ENCODE data around the gene TBXA2R. TPM values are rescaled to one million over a fixed set of nuclear protein-coding genes. Genes with fewer than 3 reads are reported as not detected.

Gene TBXA2R
- total RNA-seq, 1 donor from 2014 or later, result not detected

DNA sequence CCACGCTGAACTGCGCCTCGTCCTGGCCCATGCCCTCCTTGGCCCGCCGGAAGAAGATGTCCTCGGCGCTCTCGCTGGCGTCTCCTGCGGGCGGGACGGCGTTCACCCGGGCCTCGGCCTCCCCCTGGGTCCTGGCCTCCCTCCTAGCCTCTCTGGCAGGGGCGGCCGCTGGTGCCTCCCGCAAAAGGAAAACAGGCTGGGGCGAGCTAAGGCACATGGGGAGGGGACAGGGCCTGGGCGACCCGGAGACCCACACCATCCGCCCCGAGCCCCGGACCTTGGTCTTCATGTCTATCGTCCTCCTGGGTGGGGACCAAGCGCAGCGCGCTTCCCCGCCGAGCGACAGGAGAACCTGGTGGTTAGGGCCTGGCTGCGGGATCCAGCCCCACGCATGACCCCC is 5.7 kb upstream of the TBXA2R start:
- TF ChIP-seq, protein P1, sequence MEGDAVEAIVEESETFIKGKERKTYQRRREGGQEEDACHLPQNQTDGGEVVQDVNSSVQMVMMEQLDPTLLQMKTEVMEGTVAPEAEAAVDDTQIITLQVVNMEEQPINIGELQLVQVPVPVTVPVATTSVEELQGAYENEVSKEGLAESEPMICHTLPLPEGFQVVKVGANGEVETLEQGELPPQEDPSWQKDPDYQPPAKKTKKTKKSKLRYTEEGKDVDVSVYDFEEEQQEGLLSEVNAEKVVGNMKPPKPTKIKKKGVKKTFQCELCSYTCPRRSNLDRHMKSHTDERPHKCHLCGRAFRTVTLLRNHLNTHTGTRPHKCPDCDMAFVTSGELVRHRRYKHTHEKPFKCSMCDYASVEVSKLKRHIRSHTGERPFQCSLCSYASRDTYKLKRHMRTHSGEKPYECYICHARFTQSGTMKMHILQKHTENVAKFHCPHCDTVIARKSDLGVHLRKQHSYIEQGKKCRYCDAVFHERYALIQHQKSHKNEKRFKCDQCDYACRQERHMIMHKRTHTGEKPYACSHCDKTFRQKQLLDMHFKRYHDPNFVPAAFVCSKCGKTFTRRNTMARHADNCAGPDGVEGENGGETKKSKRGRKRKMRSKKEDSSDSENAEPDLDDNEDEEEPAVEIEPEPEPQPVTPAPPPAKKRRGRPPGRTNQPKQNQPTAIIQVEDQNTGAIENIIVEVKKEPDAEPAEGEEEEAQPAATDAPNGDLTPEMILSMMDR (IDR thresholded peaks at IDR 0.05; ENCODE audit: partially characterized antibody, unreplicated experiment), result no peak
- Mint-ChIP-seq H3K4me3 (ENCODE audit: unreplicated experiment) (no peak overlapping the region), H3K27ac (ENCODE audit: unreplicated experiment) (no peak overlapping the region), H3K9me3 (ENCODE audit: unreplicated experiment) (no peaks in the 10 kb centered on the region), H3K36me3 (ENCODE audit: unreplicated experiment) (no peaks in the 10 kb centered on the region), H3K27me3 (ENCODE audit: unreplicated experiment) (peaks cover 10% of the 10 kb centered on the region), H3K4me1 (ENCODE audit: low read depth, unreplicated experiment) (peaks cover 2% of the 10 kb centered on the region)
- DNase-seq, result no peak

GRCh38 chr19:3611841-3612240 is 5.2 kb upstream of the TBXA2R start:
- Mint-ChIP-seq H3K36me3 (ENCODE audit: unreplicated experiment) (no peaks in the 10 kb centered on the region), H3K4me3 (ENCODE audit: unreplicated experiment) (no peak overlapping the region), H3K27me3 (ENCODE audit: unreplicated experiment) (peaks cover 10% of the 10 kb centered on the region), H3K4me1 (ENCODE audit: low read depth, unreplicated experiment) (peaks cover 2% of the 10 kb centered on the region), H3K9me3 (ENCODE audit: unreplicated experiment) (no peaks in the 10 kb centered on the region), H3K27ac (ENCODE audit: unreplicated experiment) (no peak overlapping the region)
- no peak for DNase-seq
- TF ChIP-seq, protein P1 (IDR thresholded peaks at IDR 0.05; ENCODE audit: partially characterized antibody, unreplicated experiment), result no peak

GRCh38 chr19:3610745-3611717 is 4.4 kb upstream of the TBXA2R start:
- Mint-ChIP-seq H3K4me1 (ENCODE audit: low read depth, unreplicated experiment) (peaks cover 2% of the 10 kb centered on the region), H3K4me3 (ENCODE audit: unreplicated experiment) (no peak overlapping the region), H3K9me3 (ENCODE audit: unreplicated experiment) (no peaks in the 10 kb centered on the region), H3K36me3 (ENCODE audit: unreplicated experiment) (no peaks in the 10 kb centered on the region), H3K27me3 (ENCODE audit: unreplicated experiment) (peaks cover 8% of the 10 kb centered on the region), H3K27ac (ENCODE audit: unreplicated experiment) (no peak overlapping the region)
- TF ChIP-seq, protein P1 (IDR thresholded peaks at IDR 0.05; ENCODE audit: partially characterized antibody, unreplicated experiment), result no peak
- no peak for DNase-seq

DNA sequence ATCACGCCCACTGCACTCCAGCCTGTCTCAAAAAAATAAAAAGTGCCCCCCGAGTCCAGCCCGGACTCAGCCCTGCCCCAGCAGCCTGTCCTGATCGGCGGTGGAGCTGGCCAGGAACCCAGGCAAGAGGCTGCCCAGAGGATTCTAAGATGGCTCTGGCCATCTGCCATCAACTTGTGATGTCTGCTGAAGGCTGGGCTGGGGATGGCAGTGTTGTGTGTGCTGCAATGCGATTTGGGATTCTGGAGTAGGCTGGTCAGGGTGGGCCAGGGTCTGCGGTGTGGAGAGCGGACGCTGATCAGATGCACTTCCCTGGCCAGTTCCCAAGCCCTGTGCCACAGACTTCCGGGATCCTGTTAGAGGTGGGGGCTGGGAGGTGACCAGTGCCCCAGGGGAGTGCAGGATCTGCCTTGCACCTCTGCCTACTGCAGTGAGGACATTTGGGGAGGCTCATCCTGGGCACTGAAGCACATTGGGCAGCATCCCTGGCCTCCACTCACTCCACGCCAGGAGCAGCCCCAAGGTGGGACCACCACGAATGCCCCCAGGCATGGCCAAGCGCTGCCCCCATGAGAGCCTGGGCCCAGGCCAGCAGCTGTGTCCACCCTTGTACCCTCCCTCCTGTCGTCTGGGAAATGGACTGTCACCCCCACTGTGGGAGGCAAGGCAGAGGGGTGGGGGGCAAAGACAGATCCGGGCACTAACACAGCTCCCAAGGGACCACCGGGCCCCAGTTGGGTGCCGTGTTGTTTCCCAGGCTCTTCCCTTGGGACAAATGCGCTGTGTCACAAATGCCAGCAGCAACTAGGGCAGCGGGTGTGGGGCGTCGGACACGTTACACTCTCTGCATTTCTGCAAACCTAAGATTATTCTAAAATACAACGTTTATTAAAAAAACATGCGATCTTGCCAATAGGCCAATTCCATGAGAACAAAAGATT is 3.4 kb upstream of the TBXA2R start:
- H3K27ac Mint-ChIP-seq (ENCODE audit: unreplicated experiment), result no peak overlapping the region
- TF ChIP-seq, protein P1 (IDR thresholded peaks at IDR 0.05; ENCODE audit: partially characterized antibody, unreplicated experiment), result no peak
- H3K4me3 Mint-ChIP-seq (ENCODE audit: unreplicated experiment), result no peak overlapping the region
- no peak for DNase-seq
- H3K36me3 Mint-ChIP-seq (ENCODE audit: unreplicated experiment), result no peaks in the 10 kb centered on the region
- peaks cover 2% of the 10 kb centered on the region for H3K4me1 Mint-ChIP-seq (ENCODE audit: low read depth, unreplicated experiment)
- H3K9me3 Mint-ChIP-seq (ENCODE audit: unreplicated experiment), result no peaks in the 10 kb centered on the region
- H3K27me3 Mint-ChIP-seq (ENCODE audit: unreplicated experiment), result peaks cover 8% of the 10 kb centered on the region
